Fibroblast of the aortic adventitia (primary cell): Measurements from ENCODE around the gene SPART. TPM values are rescaled to one million over a fixed set of nuclear protein-coding genes. Genes with fewer than 3 reads are reported as not detected.
"Not testable (repeated sequence)": the region's sequence is repeated elsewhere in the genome, so short reads cannot be mapped to it uniquely, and the experiment has no call there.

Experiments used
- DNase-seq: peaks from one replicate; pipeline ENCODE4 v3.0.0-alpha.2; 2010; ENCODE audit warnings: low read depth
- H3K4me3 ChIP-seq: 2 replicates; pipeline ENCODE4 v1.5.1; 2011; ENCODE audit warnings: low read depth, mild to moderate bottlenecking, control low read depth, low read length, moderate library complexity
- CTCF ChIP-seq: IDR thresholded peaks from 2 replicates; pipeline ENCODE4 v1.5.1; 2011; ENCODE audit warnings: mild to moderate bottlenecking, low read length, control low read depth, inconsistent platforms; ENCODE audit not compliant: insufficient read depth
- total RNA-seq: library from RNA; depleted of rRNA; stranded (reverse); fragments of >200 nt; gene quantifications from 2 replicates; pipeline ENCODE4 v1.2.3, GENCODE V29; 2012; ENCODE audit warnings: low replicate concordance

SPART gene
- total RNA-seq, 1 donor, result 95.4 TPM

DNA sequence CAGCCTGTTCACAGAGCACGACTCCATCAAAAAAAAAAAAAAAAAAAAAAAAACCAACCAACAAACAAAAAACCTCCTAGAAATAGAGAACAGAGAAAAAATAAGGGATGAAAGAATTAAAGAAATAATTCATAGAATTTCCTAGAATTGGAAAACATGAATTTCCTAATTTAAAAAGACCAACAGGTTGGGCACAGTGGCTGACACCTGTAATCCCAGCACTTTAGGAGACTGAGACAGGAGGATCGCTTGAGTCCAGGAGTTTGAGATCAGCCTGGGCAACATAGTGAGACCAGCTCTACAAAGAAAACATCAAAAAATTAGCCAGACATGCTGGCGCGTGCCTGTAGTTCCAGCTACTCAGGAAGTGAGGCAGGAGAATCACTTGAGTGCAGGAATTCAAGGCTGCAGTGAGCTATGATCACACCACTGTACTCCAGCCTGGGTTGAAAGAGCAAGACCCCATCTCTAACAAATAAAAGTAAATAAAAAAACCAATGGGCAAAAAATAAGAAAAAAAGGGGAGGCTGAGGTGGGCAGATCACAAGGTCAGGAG lies 6.5 kb downstream of the SPART start:
- TF ChIP-seq CTCF, result no peak
- no peak for DNase-seq
- H3K4me3 ChIP-seq, result no peak overlapping the region

DNA sequence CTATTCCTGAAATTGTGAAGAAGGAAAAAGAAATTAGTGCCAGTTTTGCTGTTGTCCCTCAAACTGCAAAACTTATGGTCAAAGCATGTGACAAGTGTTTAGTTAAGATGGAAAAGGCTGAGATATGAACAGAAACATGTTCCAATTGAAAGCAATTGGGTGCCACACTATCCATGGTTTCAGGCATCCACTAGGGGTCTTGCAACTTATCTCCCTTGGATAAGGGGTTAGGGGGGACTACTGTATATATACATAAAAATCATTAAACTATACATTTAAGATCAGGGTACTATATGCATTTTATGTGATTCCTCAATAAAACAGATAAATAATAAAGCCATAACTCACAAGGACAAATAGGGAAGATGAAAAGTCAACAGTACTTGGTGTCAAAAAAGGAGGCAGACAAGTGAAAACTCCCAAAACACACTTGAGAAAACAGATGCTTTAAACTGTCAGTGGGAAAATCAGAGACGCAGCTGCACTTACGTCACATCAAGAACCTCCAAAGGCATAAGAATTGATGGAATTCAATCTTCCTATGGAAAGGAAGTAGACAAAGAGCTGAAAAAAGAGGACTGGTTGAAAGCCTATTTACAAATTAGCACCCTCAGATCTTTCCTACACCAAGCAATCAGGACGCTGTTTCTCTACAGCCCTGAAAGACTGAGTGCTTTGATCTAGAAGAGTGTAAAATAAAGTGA lies 8.1 kb downstream of the SPART start:
- no peak for DNase-seq
- no peak overlapping the region for H3K4me3 ChIP-seq
- no peak for TF ChIP-seq CTCF

DNA sequence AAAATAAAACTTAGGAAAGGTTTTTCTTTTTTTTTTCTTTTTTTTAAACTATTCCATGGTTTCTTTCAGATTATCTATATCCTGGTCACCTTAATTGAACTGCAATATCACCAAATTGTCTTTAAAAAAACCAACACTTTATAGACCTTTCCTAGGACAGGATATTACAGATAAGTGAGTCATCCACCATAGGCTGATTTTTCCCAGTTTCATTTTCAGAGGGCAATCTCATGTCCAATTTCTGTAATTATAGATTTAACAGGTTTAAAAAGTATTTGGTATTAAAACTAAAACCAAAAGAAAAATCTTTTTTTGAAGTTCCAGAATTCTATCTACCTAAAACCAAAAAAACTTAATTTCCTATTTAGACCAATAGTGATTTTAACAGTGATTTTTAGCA lies 13.2 kb downstream of the SPART start:
- H3K4me3 ChIP-seq, result no peak overlapping the region
- TF ChIP-seq CTCF, result no peak
- peak; percentile 43 for DNase-seq

- DNase-seq, H3K4me3 ChIP-seq: not testable (repeated sequence)
These were observed 13.9 kb downstream of the SPART start for GRCh38 chr13:36332255-36332654.

- DNase-seq, result no peak
- H3K4me3 ChIP-seq, result no peak overlapping the region
- TF ChIP-seq CTCF, result no peak
These were observed 14.9 kb downstream of the SPART start for GRCh38 chr13:36331280-36331679.

DNA sequence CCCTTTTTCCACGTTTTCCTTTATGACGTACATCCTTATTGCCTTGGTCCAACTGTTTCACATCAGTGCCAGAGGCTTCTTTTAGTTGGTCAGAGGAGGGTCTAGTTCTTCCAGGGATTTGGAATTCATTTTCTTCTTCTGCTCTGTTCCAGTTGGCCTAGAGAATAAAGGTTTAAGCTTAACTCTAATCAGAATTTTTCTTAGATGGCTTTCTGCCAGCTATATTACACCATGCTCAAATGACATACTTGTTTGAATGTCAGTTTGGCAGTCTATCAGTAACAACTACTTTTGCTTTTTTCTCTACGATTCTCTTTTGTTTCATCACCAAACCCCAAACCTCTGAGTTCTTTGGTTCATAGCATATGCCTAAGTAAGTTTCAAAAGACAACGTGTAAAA lies 16.8 kb downstream of the SPART start:
- TF ChIP-seq CTCF, result no peak
- DNase-seq, result peak; percentile 80
- H3K4me3 ChIP-seq, result no peak overlapping the region

DNA sequence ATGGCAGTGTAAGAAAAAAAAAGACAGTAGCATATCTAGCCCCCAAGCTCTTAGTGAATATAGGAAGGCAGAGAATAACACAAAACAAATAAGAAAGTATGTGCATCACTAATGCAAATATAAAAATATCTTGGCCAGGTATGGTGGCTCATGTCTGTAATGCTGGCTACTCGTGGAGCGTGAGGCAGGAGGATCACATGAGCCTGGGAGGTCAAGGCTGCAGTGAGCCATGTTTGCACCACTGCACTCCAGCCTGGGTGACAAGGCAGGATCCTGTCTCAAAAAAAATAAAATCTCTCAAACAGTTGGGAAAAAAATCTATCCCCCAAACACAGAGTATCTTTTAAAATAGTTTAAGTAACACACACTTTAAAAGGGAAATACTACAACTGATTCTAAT lies 17.4 kb downstream of the SPART start:
- H3K4me3 ChIP-seq, result no peak overlapping the region
- no peak for DNase-seq
- no peak for TF ChIP-seq CTCF
